Retina (tissue), 1 donor: ENCODE results near the gene G2E3.
A peak's percentile ranks its signal among the peaks of the same experiment; 100 is the strongest.
"Not testable (repeated sequence)": the region's sequence is repeated elsewhere in the genome, so short reads cannot be mapped to it uniquely, and the experiment has no call there.

Source experiments
- DNase-seq: peaks from one replicate; pipeline ENCODE4 v3.0.0-alpha.2; 2016

Gene G2E3

GRCh38 chr14:30607156-30607780, 48.3 kb downstream of the G2E3 start:
- DNase-seq: no peak

GRCh38 chr14:30608533-30609006, 49.6 kb downstream of the G2E3 start:
- DNase-seq: no peak

- DNase-seq: no peak
Observed at GRCh38 chr14:30610787-30611343, 51.9 kb downstream of the G2E3 start.

GRCh38 chr14:30614155-30614554, 55.2 kb downstream of the G2E3 start:
- DNase-seq: no peak

- no peak for DNase-seq
Observed at GRCh38 chr14:30620178-30620577, 61.2 kb downstream of the G2E3 start.

GRCh38 chr14:30621354-30621939, 62.5 kb downstream of the G2E3 start:
- no peak for DNase-seq

GRCh38 chr14:30621940-30622830, 63.2 kb downstream of the G2E3 start, which contains the start of gene SCFD1:
TSS of gene SCFD1 (plus strand) at chr14:30622319. CDS start at chr14:30622339, 20 bp downstream.
- peak; percentile 96 for DNase-seq

GRCh38 chr14:30623412-30624131, 64.6 kb downstream of the G2E3 start:
- no peak for DNase-seq

GRCh38 chr14:30624132-30624423, 65.1 kb downstream of the G2E3 start:
- no peak for DNase-seq

GRCh38 chr14:30625533-30625932, 66.6 kb downstream of the G2E3 start:
- DNase-seq: no peak

- not testable (repeated sequence) for DNase-seq
Observed at GRCh38 chr14:30629432-30629831, 70.5 kb downstream of the G2E3 start.

- DNase-seq: no peak
Observed at GRCh38 chr14:30630248-30630647, 71.3 kb downstream of the G2E3 start.

GRCh38 chr14:30632730-30633129, 73.8 kb downstream of the G2E3 start:
- DNase-seq: no peak

GRCh38 chr14:30638926-30639325, 80.0 kb downstream of the G2E3 start:
- no peak for DNase-seq

GRCh38 chr14:30641207-30641606, 82.2 kb downstream of the G2E3 start:
- DNase-seq: no peak

GRCh38 chr14:30644462-30644861, 85.5 kb downstream of the G2E3 start:
- not testable (repeated sequence) for DNase-seq

GRCh38 chr14:30645600-30645999, 86.6 kb downstream of the G2E3 start:
- no peak for DNase-seq

- no peak for DNase-seq
Observed at GRCh38 chr14:30648471-30648870, 89.5 kb downstream of the G2E3 start.

- no peak for DNase-seq
Observed at GRCh38 chr14:30651937-30652336, 93.0 kb downstream of the G2E3 start.

GRCh38 chr14:30655124-30655523, 96.2 kb downstream of the G2E3 start:
- DNase-seq: no peak

- DNase-seq: no peak
Observed at GRCh38 chr14:30655658-30656057, 96.7 kb downstream of the G2E3 start.

- DNase-seq: peak; percentile 17
Observed at GRCh38 chr14:30656190-30656632, 97.3 kb downstream of the G2E3 start.

GRCh38 chr14:30657050-30657449, 98.1 kb downstream of the G2E3 start:
- DNase-seq: no peak
